Effector memory CD4-positive, alpha-beta T cell (primary cell): ENCODE results near the gene RCL1.

ENCODE experiments used
- DNase-seq, 3 donors: peaks; one replicate each; pipeline ENCODE4 v3.0.0-alpha.2; 2020
- H3K27ac ChIP-seq: 2 replicates; pipeline ENCODE4 v1.7.0; 2013; ENCODE audit warnings: mild to moderate bottlenecking, low read length, moderate library complexity; ENCODE audit not compliant: insufficient read depth, poor library complexity, severe bottlenecking
- H3K27me3 ChIP-seq: replicated peaks from 2 replicates; pipeline ENCODE4 v1.7.0; 2013; ENCODE audit warnings: mild to moderate bottlenecking, low read length; ENCODE audit not compliant: insufficient read depth, control insufficient read depth, poor library complexity, severe bottlenecking
- H3K36me3 ChIP-seq: 2 replicates; pipeline ENCODE4 v1.7.0; 2013; ENCODE audit warnings: mild to moderate bottlenecking, low read length, moderate library complexity; ENCODE audit not compliant: control insufficient read depth, insufficient read depth
- H3K4me1 ChIP-seq: 2 replicates; pipeline ENCODE4 v1.7.0; 2013; ENCODE audit warnings: low read length, mild to moderate bottlenecking; ENCODE audit not compliant: control insufficient read depth, insufficient read depth, poor library complexity, severe bottlenecking
- H3K4me3 ChIP-seq: 2 replicates; pipeline ENCODE4 v1.7.0; 2013; ENCODE audit warnings: low read length, low read depth, mild to moderate bottlenecking; ENCODE audit not compliant: insufficient read depth, poor library complexity, severe bottlenecking
- H3K9me3 ChIP-seq: 2 replicates; pipeline ENCODE4 v1.7.0; 2013; ENCODE audit warnings: mild to moderate bottlenecking, low read length, moderate library complexity; ENCODE audit not compliant: control insufficient read depth

The RCL1 gene

GRCh38 chr9:4866239-4866969, 73.7 kb downstream of the RCL1 start:
- Histone ChIP-seq H3K4me3 (no peak overlapping the region), H3K9me3 (no peaks in the 10 kb centered on the region), H3K4me1 (no peaks in the 10 kb centered on the region), H3K27ac (no peak overlapping the region), H3K27me3 (no peaks in the 10 kb centered on the region), H3K36me3 (peaks cover 3% of the 10 kb centered on the region)
- DNase-seq: no peak

- Histone ChIP-seq H3K4me1 (no peaks in the 10 kb centered on the region), H3K4me3 (no peak overlapping the region), H3K27ac (no peak overlapping the region), H3K9me3 (no peaks in the 10 kb centered on the region), H3K27me3 (no peaks in the 10 kb centered on the region), H3K36me3 (no peaks in the 10 kb centered on the region)
- DNase-seq: no peak
Measured at GRCh38 chr9:4873066-4873465, 80.3 kb downstream of the RCL1 start.

GRCh38 chr9:4875559-4875958, 82.8 kb downstream of the RCL1 start:
- Histone ChIP-seq H3K27ac (no peak overlapping the region), H3K9me3 (no peaks in the 10 kb centered on the region), H3K36me3 (no peaks in the 10 kb centered on the region), H3K27me3 (no peaks in the 10 kb centered on the region), H3K4me1 (no peaks in the 10 kb centered on the region), H3K4me3 (no peak overlapping the region)
- DNase-seq: no peak

- no peak for DNase-seq
- H3K9me3 ChIP-seq: no peaks in the 10 kb centered on the region
Measured at GRCh38 chr9:4879115-4879558, 86.4 kb downstream of the RCL1 start.

GRCh38 chr9:4883326-4883873, 90.7 kb downstream of the RCL1 start:
- H3K27me3 ChIP-seq: no peaks in the 10 kb centered on the region
- no peaks in the 10 kb centered on the region for H3K9me3 ChIP-seq
- no peaks in the 10 kb centered on the region for H3K36me3 ChIP-seq
- H3K27ac ChIP-seq: no peak overlapping the region
- H3K4me1 ChIP-seq: no peaks in the 10 kb centered on the region
- no peak for DNase-seq
- H3K4me3 ChIP-seq: no peak overlapping the region

More at GRCh38 chr9:4879115-4879558, 86.4 kb downstream of the RCL1 start:
- Histone ChIP-seq H3K36me3 (no peaks in the 10 kb centered on the region), H3K27ac (no peak overlapping the region), H3K27me3 (no peaks in the 10 kb centered on the region), H3K4me3 (no peak overlapping the region), H3K4me1 (no peaks in the 10 kb centered on the region)

- H3K9me3 ChIP-seq: no peaks in the 10 kb centered on the region
- no peaks in the 10 kb centered on the region for H3K36me3 ChIP-seq
- DNase-seq: no peak
- H3K27ac ChIP-seq: no peak overlapping the region
- no peak overlapping the region for H3K4me3 ChIP-seq
- H3K27me3 ChIP-seq: no peaks in the 10 kb centered on the region
- H3K4me1 ChIP-seq: no peaks in the 10 kb centered on the region
Measured at GRCh38 chr9:4886698-4887097, 94.0 kb downstream of the RCL1 start.

GRCh38 chr9:4887556-4887955, 94.8 kb downstream of the RCL1 start:
- Histone ChIP-seq H3K27me3 (no peaks in the 10 kb centered on the region), H3K36me3 (no peaks in the 10 kb centered on the region), H3K9me3 (no peaks in the 10 kb centered on the region), H3K4me1 (no peaks in the 10 kb centered on the region), H3K27ac (no peak overlapping the region), H3K4me3 (no peak overlapping the region)
- no peak for DNase-seq

GRCh38 chr9:4890242-4890641, 97.5 kb downstream of the RCL1 start:
- Histone ChIP-seq H3K27ac (no peak overlapping the region), H3K9me3 (no peaks in the 10 kb centered on the region), H3K4me3 (no peak overlapping the region), H3K27me3 (no peaks in the 10 kb centered on the region), H3K36me3 (no peaks in the 10 kb centered on the region), H3K4me1 (no peaks in the 10 kb centered on the region)
- DNase-seq: no peak

- Histone ChIP-seq H3K27me3 (no peaks in the 10 kb centered on the region), H3K27ac (no peak overlapping the region), H3K9me3 (no peaks in the 10 kb centered on the region), H3K36me3 (no peaks in the 10 kb centered on the region), H3K4me3 (no peak overlapping the region), H3K4me1 (no peaks in the 10 kb centered on the region)
- no peak for DNase-seq
Measured at GRCh38 chr9:4890929-4891328, 98.2 kb downstream of the RCL1 start.

- Histone ChIP-seq H3K4me3 (no peak overlapping the region), H3K9me3 (no peaks in the 10 kb centered on the region), H3K4me1 (no peaks in the 10 kb centered on the region), H3K36me3 (no peaks in the 10 kb centered on the region), H3K27me3 (no peaks in the 10 kb centered on the region), H3K27ac (no peak overlapping the region)
- DNase-seq: no peak
Measured at GRCh38 chr9:4891674-4892073, 98.9 kb downstream of the RCL1 start.
